GM21576 (cell line): Measurements from ENCODE around the gene SPRR1A.

Source experiments
- ATAC-seq: cut with Tn5 transposase; IDR thresholded peaks from one replicate; pipeline ENCODE4 v1.9.1; 2021; ENCODE audit warnings: mild to moderate bottlenecking, moderate library complexity; ENCODE audit not compliant: unreplicated experiment

SPRR1A gene

GRCh38 chr1:153025797-153026196 lies 41.9 kb downstream of the SPRR1A start:
- no peak for ATAC-seq

GRCh38 chr1:153028766-153029165 lies 44.9 kb downstream of the SPRR1A start:
- no peak for ATAC-seq

GRCh38 chr1:153030895-153031294 lies 47.0 kb downstream of the SPRR1A start, which contains the start of gene SPRR1B:
TSS of gene SPRR1B (plus strand) at chr1:153031203. CDS start at chr1:153032346, 1,143 bp downstream.
- no peak for ATAC-seq

GRCh38 chr1:153032073-153032472 lies 48.2 kb downstream of the SPRR1A start:
- ATAC-seq: no peak

GRCh38 chr1:153032677-153033308 lies 48.9 kb downstream of the SPRR1A start:
- no peak for ATAC-seq

- ATAC-seq: no peak
Measured at GRCh38 chr1:153035211-153035610, 51.3 kb downstream of the SPRR1A start.
